ENCODE measurements around the gene LRRTM4.

Gene LRRTM4

GRCh38 chr2:77232909-77233425 lies 289.2 kb downstream of the LRRTM4 start:
- no peaks in the 10 kb centered on the region for H3K9me3 ChIP-seq (ENCODE audit: control insufficient read depth in 2 of 2, low read length in 2 of 2)
- H3K4me3 ChIP-seq (ENCODE audit: low read length in 2 of 2) = no peak overlapping the region
- no peak overlapping the region for H3K27ac ChIP-seq (ENCODE audit: low read length)
- H3K36me3 ChIP-seq (ENCODE audit: control insufficient read depth in 2 of 2, insufficient read depth in 2 of 2, low read length in 2 of 2) = no peaks in the 10 kb centered on the region
- no peak overlapping the region for H3K9ac ChIP-seq (ENCODE audit: low read length in 2 of 2)
- no peaks in the 10 kb centered on the region for H3K4me1 ChIP-seq (ENCODE audit: control insufficient read depth, insufficient read depth, low read length)
- H3K27me3 ChIP-seq (ENCODE audit: control insufficient read depth in 1 of 2, insufficient read depth in 2 of 2, low read length in 2 of 2) = no peaks in the 10 kb centered on the region

- no peaks in the 10 kb centered on the region for H3K27me3 ChIP-seq (ENCODE audit: control insufficient read depth in 1 of 2, insufficient read depth in 2 of 2, low read length in 2 of 2)
- H3K9ac ChIP-seq (ENCODE audit: low read length in 2 of 2) = no peak overlapping the region
- H3K4me1 ChIP-seq (ENCODE audit: control insufficient read depth, insufficient read depth, low read length) = no peaks in the 10 kb centered on the region
- H3K27ac ChIP-seq (ENCODE audit: low read length) = no peak overlapping the region
- H3K36me3 ChIP-seq (ENCODE audit: control insufficient read depth in 2 of 2, insufficient read depth in 2 of 2, low read length in 2 of 2) = no peaks in the 10 kb centered on the region
- H3K9me3 ChIP-seq (ENCODE audit: control insufficient read depth in 2 of 2, low read length in 2 of 2) = no peaks in the 10 kb centered on the region
- no peak overlapping the region for H3K4me3 ChIP-seq (ENCODE audit: low read length in 2 of 2)
Observed at GRCh38 chr2:77228391-77228790, 293.8 kb downstream of the LRRTM4 start.

- Histone ChIP-seq H3K4me1 (ENCODE audit: control insufficient read depth, insufficient read depth, low read length) (no peaks in the 10 kb centered on the region), H3K9me3 (ENCODE audit: control insufficient read depth in 2 of 2, low read length in 2 of 2) (no peaks in the 10 kb centered on the region), H3K36me3 (ENCODE audit: control insufficient read depth in 2 of 2, insufficient read depth in 2 of 2, low read length in 2 of 2) (no peaks in the 10 kb centered on the region), H3K4me3 (ENCODE audit: low read length in 2 of 2) (no peak overlapping the region), H3K27me3 (ENCODE audit: control insufficient read depth in 1 of 2, insufficient read depth in 2 of 2, low read length in 2 of 2) (no peaks in the 10 kb centered on the region), H3K27ac (ENCODE audit: low read length) (no peak overlapping the region), H3K9ac (ENCODE audit: low read length in 2 of 2) (no peak overlapping the region)
Observed at GRCh38 chr2:77210725-77211124, 311.5 kb downstream of the LRRTM4 start.

GRCh38 chr2:77207331-77207730 lies 314.8 kb downstream of the LRRTM4 start:
- Histone ChIP-seq H3K4me1 (ENCODE audit: control insufficient read depth, insufficient read depth, low read length) (no peaks in the 10 kb centered on the region), H3K36me3 (ENCODE audit: control insufficient read depth in 2 of 2, insufficient read depth in 2 of 2, low read length in 2 of 2) (no peaks in the 10 kb centered on the region), H3K27ac (ENCODE audit: low read length) (no peak overlapping the region), H3K4me3 (ENCODE audit: low read length in 2 of 2) (no peak overlapping the region), H3K27me3 (ENCODE audit: control insufficient read depth in 1 of 2, insufficient read depth in 2 of 2, low read length in 2 of 2) (no peaks in the 10 kb centered on the region), H3K9ac (ENCODE audit: low read length in 2 of 2) (no peak overlapping the region), H3K9me3 (ENCODE audit: control insufficient read depth in 2 of 2, low read length in 2 of 2) (no peaks in the 10 kb centered on the region)

- Histone ChIP-seq H3K9ac (ENCODE audit: low read length in 2 of 2) (no peak overlapping the region), H3K9me3 (ENCODE audit: control insufficient read depth in 2 of 2, low read length in 2 of 2) (no peaks in the 10 kb centered on the region), H3K27ac (ENCODE audit: low read length) (no peak overlapping the region), H3K4me1 (ENCODE audit: control insufficient read depth, insufficient read depth, low read length) (no peaks in the 10 kb centered on the region), H3K4me3 (ENCODE audit: low read length in 2 of 2) (no peak overlapping the region), H3K36me3 (ENCODE audit: control insufficient read depth in 2 of 2, insufficient read depth in 2 of 2, low read length in 2 of 2) (no peaks in the 10 kb centered on the region), H3K27me3 (ENCODE audit: control insufficient read depth in 1 of 2, insufficient read depth in 2 of 2, low read length in 2 of 2) (no peaks in the 10 kb centered on the region)
Observed at GRCh38 chr2:77201755-77202154, 320.4 kb downstream of the LRRTM4 start.

- Histone ChIP-seq H3K9ac (ENCODE audit: low read length in 2 of 2) (no peak overlapping the region), H3K4me1 (ENCODE audit: control insufficient read depth, insufficient read depth, low read length) (no peaks in the 10 kb centered on the region), H3K36me3 (ENCODE audit: control insufficient read depth in 2 of 2, insufficient read depth in 2 of 2, low read length in 2 of 2) (no peaks in the 10 kb centered on the region), H3K4me3 (ENCODE audit: low read length in 2 of 2) (no peak overlapping the region), H3K27ac (ENCODE audit: low read length) (no peak overlapping the region), H3K27me3 (ENCODE audit: control insufficient read depth in 1 of 2, insufficient read depth in 2 of 2, low read length in 2 of 2) (no peaks in the 10 kb centered on the region), H3K9me3 (ENCODE audit: control insufficient read depth in 2 of 2, low read length in 2 of 2) (no peaks in the 10 kb centered on the region)
Observed at GRCh38 chr2:77199411-77199810, 322.8 kb downstream of the LRRTM4 start.

GRCh38 chr2:77193858-77194448 lies 328.2 kb downstream of the LRRTM4 start:
- Histone ChIP-seq H3K27me3 (ENCODE audit: control insufficient read depth in 1 of 2, insufficient read depth in 2 of 2, low read length in 2 of 2) (no peaks in the 10 kb centered on the region), H3K4me3 (ENCODE audit: low read length in 2 of 2) (no peak overlapping the region), H3K9ac (ENCODE audit: low read length in 2 of 2) (no peak overlapping the region), H3K4me1 (ENCODE audit: control insufficient read depth, insufficient read depth, low read length) (no peaks in the 10 kb centered on the region), H3K9me3 (ENCODE audit: control insufficient read depth in 2 of 2, low read length in 2 of 2) (no peaks in the 10 kb centered on the region), H3K27ac (ENCODE audit: low read length) (no peak overlapping the region), H3K36me3 (ENCODE audit: control insufficient read depth in 2 of 2, insufficient read depth in 2 of 2, low read length in 2 of 2) (no peaks in the 10 kb centered on the region)

GRCh38 chr2:77192811-77193289 lies 329.3 kb downstream of the LRRTM4 start:
- H3K9me3 ChIP-seq (ENCODE audit: control insufficient read depth in 2 of 2, low read length in 2 of 2) = no peaks in the 10 kb centered on the region
- H3K36me3 ChIP-seq (ENCODE audit: control insufficient read depth in 2 of 2, insufficient read depth in 2 of 2, low read length in 2 of 2) = no peaks in the 10 kb centered on the region
- H3K9ac ChIP-seq (ENCODE audit: low read length in 2 of 2) = no peak overlapping the region
- no peaks in the 10 kb centered on the region for H3K27me3 ChIP-seq (ENCODE audit: control insufficient read depth in 1 of 2, insufficient read depth in 2 of 2, low read length in 2 of 2)
- H3K27ac ChIP-seq (ENCODE audit: low read length) = no peak overlapping the region
- no peaks in the 10 kb centered on the region for H3K4me1 ChIP-seq (ENCODE audit: control insufficient read depth, insufficient read depth, low read length)
- H3K4me3 ChIP-seq (ENCODE audit: low read length in 2 of 2) = no peak overlapping the region

GRCh38 chr2:77191665-77192064 lies 330.5 kb downstream of the LRRTM4 start:
- H3K27ac ChIP-seq (ENCODE audit: low read length) = no peak overlapping the region
- no peaks in the 10 kb centered on the region for H3K9me3 ChIP-seq (ENCODE audit: control insufficient read depth in 2 of 2, low read length in 2 of 2)
- H3K27me3 ChIP-seq (ENCODE audit: control insufficient read depth in 1 of 2, insufficient read depth in 2 of 2, low read length in 2 of 2) = no peaks in the 10 kb centered on the region
- H3K4me3 ChIP-seq (ENCODE audit: low read length in 2 of 2) = no peak overlapping the region
- no peaks in the 10 kb centered on the region for H3K4me1 ChIP-seq (ENCODE audit: control insufficient read depth, insufficient read depth, low read length)
- no peaks in the 10 kb centered on the region for H3K36me3 ChIP-seq (ENCODE audit: control insufficient read depth in 2 of 2, insufficient read depth in 2 of 2, low read length in 2 of 2)
- no peak overlapping the region for H3K9ac ChIP-seq (ENCODE audit: low read length in 2 of 2)

- no peak overlapping the region for H3K4me3 ChIP-seq (ENCODE audit: low read length in 2 of 2)
- no peaks in the 10 kb centered on the region for H3K9me3 ChIP-seq (ENCODE audit: control insufficient read depth in 2 of 2, low read length in 2 of 2)
- no peak overlapping the region for H3K9ac ChIP-seq (ENCODE audit: low read length in 2 of 2)
- H3K4me1 ChIP-seq (ENCODE audit: control insufficient read depth, insufficient read depth, low read length) = no peaks in the 10 kb centered on the region
- no peaks in the 10 kb centered on the region for H3K36me3 ChIP-seq (ENCODE audit: control insufficient read depth in 2 of 2, insufficient read depth in 2 of 2, low read length in 2 of 2)
- no peak overlapping the region for H3K27ac ChIP-seq (ENCODE audit: low read length)
- H3K27me3 ChIP-seq (ENCODE audit: control insufficient read depth in 1 of 2, insufficient read depth in 2 of 2, low read length in 2 of 2) = no peaks in the 10 kb centered on the region
Observed at GRCh38 chr2:77190721-77191346, 331.3 kb downstream of the LRRTM4 start.

- no peak overlapping the region for H3K4me3 ChIP-seq (ENCODE audit: low read length in 2 of 2)
- H3K9me3 ChIP-seq (ENCODE audit: control insufficient read depth in 2 of 2, low read length in 2 of 2) = peaks cover 0 to 3% of the 10 kb centered on the region in 2 donors
- no peaks in the 10 kb centered on the region for H3K4me1 ChIP-seq (ENCODE audit: control insufficient read depth, insufficient read depth, low read length)
- H3K27ac ChIP-seq (ENCODE audit: low read length) = no peak overlapping the region
- H3K9ac ChIP-seq (ENCODE audit: low read length in 2 of 2) = no peak overlapping the region
- H3K27me3 ChIP-seq (ENCODE audit: control insufficient read depth in 1 of 2, insufficient read depth in 2 of 2, low read length in 2 of 2) = no peaks in the 10 kb centered on the region
- no peaks in the 10 kb centered on the region for H3K36me3 ChIP-seq (ENCODE audit: control insufficient read depth in 2 of 2, insufficient read depth in 2 of 2, low read length in 2 of 2)
Observed at GRCh38 chr2:77185052-77185451, 337.1 kb downstream of the LRRTM4 start.

All from stomach smooth muscle (tissue), 2 donors.